ENCODE measurements around the gene CNTNAP2. TPM values are rescaled to one million over a fixed set of nuclear protein-coding genes. Genes with fewer than 3 reads are reported as not detected.

The CNTNAP2 gene
- total RNA-seq, 1 experiment from 2014 or later: 42.5 TPM

DNA sequence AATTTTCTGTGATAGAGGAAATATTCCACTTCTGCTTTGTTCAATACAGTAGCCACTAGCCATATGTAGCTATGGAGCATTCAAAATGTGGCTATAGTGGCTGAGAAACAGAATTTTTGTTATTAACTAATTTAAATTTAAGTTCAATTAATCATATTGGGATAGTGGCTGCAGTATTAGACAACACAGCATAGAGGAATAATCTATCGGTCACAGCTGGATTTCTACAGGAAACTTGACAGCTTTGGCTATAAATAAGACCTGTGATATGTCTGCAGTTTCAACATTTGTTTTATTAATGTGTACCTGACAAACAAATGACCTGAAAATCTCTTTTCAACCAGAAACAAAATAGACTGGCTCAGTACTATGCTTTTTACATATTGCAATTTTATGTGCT lies 953.2 kb downstream of the CNTNAP2 start:
- intact Hi-C loops (cut with micrococcal nuclease; ENCODE audit: unreplicated experiment): no loop called here
- Mint-ChIP-seq H3K36me3 (ENCODE audit: insufficient read depth, unreplicated experiment) (no peaks in the 10 kb centered on the region), H3K27me3 (ENCODE audit: insufficient read depth, unreplicated experiment) (peaks cover 3% of the 10 kb centered on the region), H3K9me3 (ENCODE audit: unreplicated experiment) (peaks cover 10% of the 10 kb centered on the region), H3K27ac (ENCODE audit: unreplicated experiment) (no peak overlapping the region), H3K4me1 (ENCODE audit: low read depth, unreplicated experiment) (peaks cover 5% of the 10 kb centered on the region), H3K4me3 (ENCODE audit: unreplicated experiment) (no peak overlapping the region)
- ChIA-PET CTCF (no interaction called here), POLR2A (no interaction called here)
- no peaks in the 10 kb centered on the region for H3K36me3 ChIP-seq (ENCODE audit: control insufficient read depth, insufficient read depth, low read length)
- H3K27me3 ChIP-seq (replicated peaks; ENCODE audit: control insufficient read depth, insufficient read depth, low read length): no peaks in the 10 kb centered on the region
- H3K4me3 ChIP-seq (ENCODE audit: low read depth, low read length): no peak overlapping the region
- no TSS peak for BruUV-seq (replicated peaks)
- H3K9me3 ChIP-seq: no peaks in the 10 kb centered on the region
- no peak for TF ChIP-seq CTCF (IDR thresholded peaks at IDR 0.05; ENCODE audit: insufficient read depth in 1 of 2, low read depth in 1 of 2, low read length in 1 of 2, severe bottlenecking in 1 of 2, unreplicated experiment in 1 of 2)
- no peak for DNase-seq
- no peaks in the 10 kb centered on the region for H3K4me1 ChIP-seq

DNA sequence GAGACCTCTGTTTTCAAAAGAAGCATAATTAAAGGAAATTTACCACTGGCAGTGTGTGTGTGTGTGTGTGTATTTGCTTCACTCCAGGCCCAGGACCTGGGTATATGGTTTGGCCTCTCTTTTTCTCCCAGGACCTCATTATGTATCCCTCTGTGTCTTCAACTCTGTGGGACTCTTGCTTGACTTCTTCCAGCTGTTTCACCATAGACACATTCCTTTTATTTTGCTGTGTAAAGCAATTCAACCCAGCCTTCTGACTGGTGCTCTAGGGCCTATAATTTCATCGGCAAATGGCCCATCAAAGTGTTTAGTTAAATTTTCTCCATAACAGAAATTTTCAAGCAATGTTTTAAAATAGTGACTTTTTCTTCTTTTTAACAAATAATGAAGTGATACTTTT lies 954.3 kb downstream of the CNTNAP2 start:
- Histone ChIP-seq H3K27me3 (replicated peaks; ENCODE audit: control insufficient read depth, insufficient read depth, low read length) (no peaks in the 10 kb centered on the region), H3K9me3 (no peaks in the 10 kb centered on the region), H3K36me3 (ENCODE audit: control insufficient read depth, insufficient read depth, low read length) (no peaks in the 10 kb centered on the region), H3K4me3 (ENCODE audit: low read depth, low read length) (no peak overlapping the region), H3K4me1 (no peaks in the 10 kb centered on the region)
- peaks cover 10% of the 10 kb centered on the region for H3K9me3 Mint-ChIP-seq (ENCODE audit: unreplicated experiment)
- peaks cover 5% of the 10 kb centered on the region for H3K4me1 Mint-ChIP-seq (ENCODE audit: low read depth, unreplicated experiment)
- no peak overlapping the region for H3K4me3 Mint-ChIP-seq (ENCODE audit: unreplicated experiment)
- H3K27ac Mint-ChIP-seq (ENCODE audit: unreplicated experiment): no peak overlapping the region
- no peak for DNase-seq
- ChIA-PET CTCF (no interaction called here), POLR2A (no interaction called here)
- H3K27me3 Mint-ChIP-seq (ENCODE audit: insufficient read depth, unreplicated experiment): peaks cover 3% of the 10 kb centered on the region
- TF ChIP-seq CTCF (IDR thresholded peaks at IDR 0.05; ENCODE audit: insufficient read depth in 1 of 2, low read depth in 1 of 2, low read length in 1 of 2, severe bottlenecking in 1 of 2, unreplicated experiment in 1 of 2): no peak
- H3K36me3 Mint-ChIP-seq (ENCODE audit: insufficient read depth, unreplicated experiment): no peaks in the 10 kb centered on the region
- intact Hi-C loops (cut with micrococcal nuclease; ENCODE audit: unreplicated experiment): no loop called here
- BruUV-seq (replicated peaks): no TSS peak

- POLR2A ChIA-PET: no interaction called here
- BruUV-seq (replicated peaks): no TSS peak
- Mint-ChIP-seq H3K27ac (ENCODE audit: unreplicated experiment) (no peak overlapping the region), H3K4me3 (ENCODE audit: unreplicated experiment) (no peak overlapping the region), H3K4me1 (ENCODE audit: low read depth, unreplicated experiment) (peaks cover 5% of the 10 kb centered on the region), H3K36me3 (ENCODE audit: insufficient read depth, unreplicated experiment) (no peaks in the 10 kb centered on the region), H3K9me3 (ENCODE audit: unreplicated experiment) (peaks cover 10% of the 10 kb centered on the region), H3K27me3 (ENCODE audit: insufficient read depth, unreplicated experiment) (peaks cover 3% of the 10 kb centered on the region)
- no peaks in the 10 kb centered on the region for H3K9me3 ChIP-seq
- no peak for DNase-seq
- no peaks in the 10 kb centered on the region for H3K4me1 ChIP-seq
- no peak overlapping the region for H3K4me3 ChIP-seq (ENCODE audit: low read depth, low read length)
- CTCF ChIA-PET: no interaction called here
- no peaks in the 10 kb centered on the region for H3K27me3 ChIP-seq (replicated peaks; ENCODE audit: control insufficient read depth, insufficient read depth, low read length)
- intact Hi-C loops (cut with micrococcal nuclease; ENCODE audit: unreplicated experiment): no loop called here
- H3K36me3 ChIP-seq (ENCODE audit: control insufficient read depth, insufficient read depth, low read length): no peaks in the 10 kb centered on the region
- no peak for TF ChIP-seq CTCF (IDR thresholded peaks at IDR 0.05; ENCODE audit: insufficient read depth in 1 of 2, low read depth in 1 of 2, low read length in 1 of 2, severe bottlenecking in 1 of 2, unreplicated experiment in 1 of 2)
These were observed 954.9 kb downstream of the CNTNAP2 start for GRCh38 chr7:147071536-147071935.

Measured in Caco-2 (cell line).